ENCODE data around the gene DZIP3.

DNA sequence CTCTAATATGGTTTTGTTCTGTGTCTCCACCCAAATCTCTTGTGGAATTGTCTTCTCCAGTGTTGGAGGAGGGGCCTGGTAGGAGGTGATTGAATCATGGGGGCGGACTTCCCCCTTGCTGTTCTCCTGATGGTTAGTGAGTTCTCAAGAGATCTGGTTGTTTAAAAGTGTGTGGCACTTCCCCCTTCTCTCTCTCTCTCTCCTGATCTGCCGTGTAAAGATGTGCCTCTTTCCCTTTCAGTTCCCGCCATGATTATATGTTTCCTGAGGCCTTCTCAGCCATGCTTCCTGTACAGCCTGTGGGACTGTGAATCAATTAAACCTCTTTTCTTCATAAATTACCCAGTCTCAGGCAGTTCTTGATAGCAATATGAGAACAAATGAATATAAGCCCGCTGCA, 134.6 kb downstream of the DZIP3 start:
- TF ChIP-seq, protein P1, sequence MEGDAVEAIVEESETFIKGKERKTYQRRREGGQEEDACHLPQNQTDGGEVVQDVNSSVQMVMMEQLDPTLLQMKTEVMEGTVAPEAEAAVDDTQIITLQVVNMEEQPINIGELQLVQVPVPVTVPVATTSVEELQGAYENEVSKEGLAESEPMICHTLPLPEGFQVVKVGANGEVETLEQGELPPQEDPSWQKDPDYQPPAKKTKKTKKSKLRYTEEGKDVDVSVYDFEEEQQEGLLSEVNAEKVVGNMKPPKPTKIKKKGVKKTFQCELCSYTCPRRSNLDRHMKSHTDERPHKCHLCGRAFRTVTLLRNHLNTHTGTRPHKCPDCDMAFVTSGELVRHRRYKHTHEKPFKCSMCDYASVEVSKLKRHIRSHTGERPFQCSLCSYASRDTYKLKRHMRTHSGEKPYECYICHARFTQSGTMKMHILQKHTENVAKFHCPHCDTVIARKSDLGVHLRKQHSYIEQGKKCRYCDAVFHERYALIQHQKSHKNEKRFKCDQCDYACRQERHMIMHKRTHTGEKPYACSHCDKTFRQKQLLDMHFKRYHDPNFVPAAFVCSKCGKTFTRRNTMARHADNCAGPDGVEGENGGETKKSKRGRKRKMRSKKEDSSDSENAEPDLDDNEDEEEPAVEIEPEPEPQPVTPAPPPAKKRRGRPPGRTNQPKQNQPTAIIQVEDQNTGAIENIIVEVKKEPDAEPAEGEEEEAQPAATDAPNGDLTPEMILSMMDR (conservative IDR thresholded peaks at IDR 0.05 in 1 of 2, IDR thresholded peaks at IDR 0.05 in 1 of 2; ENCODE audit: extremely low read depth in 1 of 2, insufficient read depth in 1 of 2, low read depth in 1 of 2, low read length in 2 of 2) = no peak
- TF ChIP-seq EZH2 (IDR thresholded peaks at IDR 0.05; ENCODE audit: borderline replicate concordance, low read length) = no peak

Measured in mammary epithelial cell (primary cell).